ENCODE measurements around the gene ABHD16A.

Gene ABHD16A

GRCh38 chr6:31702819-31703716 lies at the start of gene ABHD16A:
Gene ABHD16A (minus strand): TSS chr6:31703324. CDS start chr6:31703281, 43 bp downstream.
- peak; percentile 99 for DNase-seq (ENCODE audit: low read depth)
- H3K4me3 ChIP-seq (ENCODE audit: low read length), result peak within 1 kb of the TSS; percentile 97
- no peak for TF ChIP-seq CTCF (IDR thresholded peaks at IDR 0.05; ENCODE audit: insufficient read depth, low read depth, low read length, missing control alignments)

- no peak overlapping the region for H3K4me3 ChIP-seq (ENCODE audit: low read length)
- peak; percentile 80 for DNase-seq (ENCODE audit: low read depth)
- TF ChIP-seq CTCF (IDR thresholded peaks at IDR 0.05; ENCODE audit: insufficient read depth, low read depth, low read length, missing control alignments), result no peak
Observed at GRCh38 chr6:31752739-31753319, 49.7 kb upstream of the ABHD16A start.

GRCh38 chr6:31750411-31751022 lies 47.4 kb upstream of the ABHD16A start:
- TF ChIP-seq CTCF (IDR thresholded peaks at IDR 0.05; ENCODE audit: insufficient read depth, low read depth, low read length, missing control alignments), result no peak
- DNase-seq (ENCODE audit: low read depth), result no peak

GRCh38 chr6:31749301-31750036 lies 46.3 kb upstream of the ABHD16A start:
- no peak for TF ChIP-seq CTCF (IDR thresholded peaks at IDR 0.05; ENCODE audit: insufficient read depth, low read depth, low read length, missing control alignments)
- DNase-seq (ENCODE audit: low read depth), result no peak

More at GRCh38 chr6:31750411-31751022, 47.4 kb upstream of the ABHD16A start:
- no peak overlapping the region for H3K4me3 ChIP-seq (ENCODE audit: low read length)

GRCh38 chr6:31744422-31744821 lies 41.3 kb upstream of the ABHD16A start:
- no peak overlapping the region for H3K4me3 ChIP-seq (ENCODE audit: low read length)
- no peak for TF ChIP-seq CTCF (IDR thresholded peaks at IDR 0.05; ENCODE audit: insufficient read depth, low read depth, low read length, missing control alignments)
- DNase-seq (ENCODE audit: low read depth), result no peak

More at GRCh38 chr6:31749301-31750036, 46.3 kb upstream of the ABHD16A start:
- no peak overlapping the region for H3K4me3 ChIP-seq (ENCODE audit: low read length)

- H3K4me3 ChIP-seq (ENCODE audit: low read length), result no peak overlapping the region
- no peak for DNase-seq (ENCODE audit: low read depth)
- no peak for TF ChIP-seq CTCF (IDR thresholded peaks at IDR 0.05; ENCODE audit: insufficient read depth, low read depth, low read length, missing control alignments)
Observed at GRCh38 chr6:31742894-31743293, 39.8 kb upstream of the ABHD16A start.

Data from epithelial cell of esophagus (primary cell).